Body of pancreas (tissue), 4 donors: ENCODE results near the gene DVL1.

ENCODE experiments used
- CTCF ChIP-seq, 7 experiments: fragments of 450-650 bp in 4 of 7; fragments of 200-600 bp in 3 of 7; sonication (generic) in 3 of 7; IDR thresholded peaks; one replicate each; pipeline ENCODE4 v1.5.1; 2016 to 2019; ENCODE audit warnings: antibody characterized with exemption in 7 of 7
- POLR2A ChIP-seq, 3 donors: fragments of 450-650 bp; IDR thresholded peaks; one replicate each; pipeline ENCODE4 v1.6.1; 2016; ENCODE audit warnings: antibody characterized with exemption in 3 of 3, mild to moderate bottlenecking in 2 of 3

- no peak for TF ChIP-seq POLR2A (IDR thresholded peaks at IDR 0.05)
- TF ChIP-seq CTCF (IDR thresholded peaks at IDR 0.05) = no peak
Measured at GRCh38 chr1:1307261-1307922, 41.8 kb downstream of the DVL1 start.
